ENCODE measurements around the gene IL17RB.

GRCh38 chr3:53846851-53847155, 435 bp downstream of the IL17RB start:
- no peak for TF ChIP-seq EP300 (IDR thresholded peaks at IDR 0.05; ENCODE audit: borderline replicate concordance)
- TF ChIP-seq NFIC (IDR thresholded peaks at IDR 0.05): no peak
- no peak for TF ChIP-seq EGR1 (IDR thresholded peaks at IDR 0.05)
- no peak for TF ChIP-seq CEBPB (IDR thresholded peaks at IDR 0.05)
- no peak for TF ChIP-seq RAD21 (IDR thresholded peaks at IDR 0.05; ENCODE audit: low read depth)
- TF ChIP-seq MAX (IDR thresholded peaks at IDR 0.05): no peak
- no peak for TF ChIP-seq CREB1 (IDR thresholded peaks at IDR 0.05; ENCODE audit: low read depth)
- no peak for TF ChIP-seq TCF12 (IDR thresholded peaks at IDR 0.05; ENCODE audit: low read depth)
- TF ChIP-seq FOXM1 (IDR thresholded peaks at IDR 0.05; ENCODE audit: borderline replicate concordance, low read depth): no peak

Measured in Ishikawa (cell line).